Left ventricle myocardium inferior (tissue), 1 donor: ENCODE data around the gene MBNL2. TPM values are rescaled to one million over a fixed set of nuclear protein-coding genes. Genes with fewer than 3 reads are reported as not detected.

Experiments
- DNase-seq: peaks from one replicate; pipeline ENCODE4 v3.0.0-alpha.2; 2020
- H3K27ac ChIP-seq: fragments of 200-600 bp; replicated peaks from 2 replicates; pipeline ENCODE4 v1.8.0; 2021
- H3K27me3 ChIP-seq: fragments of 200-600 bp; 2 replicates; pipeline ENCODE4 v1.8.0; 2021; ENCODE audit warnings: low read depth
- H3K36me3 ChIP-seq: fragments of 200-600 bp; 2 replicates; pipeline ENCODE4 v1.8.0; 2021
- H3K4me1 ChIP-seq: fragments of 200-600 bp; 2 replicates; pipeline ENCODE4 v1.8.0; 2021
- H3K4me3 ChIP-seq: fragments of 200-600 bp; 2 replicates; pipeline ENCODE4 v1.8.0; 2021; ENCODE audit warnings: mild to moderate bottlenecking, moderate library complexity
- H3K9me3 ChIP-seq: fragments of 200-600 bp; replicated peaks from 2 replicates; pipeline ENCODE4 v1.8.0; 2021
- intact Hi-C: fragments of 100-400 bp; cut with micrococcal nuclease; formaldehyde crosslinking; loops from one replicate; pipeline ENCODE4 v1.11.0; 2022
- total RNA-seq: library from RNA; stranded (reverse); fragmentation: NEBNext Ultra II Directional; extraction: Animal tissue kit (Norgen Biotek cat#: 25700); gene quantifications from one replicate; pipeline ENCODE4 v1.2.1, GENCODE V29; 2021
- TF ChIP-seq, protein P1 (sequence below): fragments of 200-600 bp; IDR thresholded peaks from 2 replicates; pipeline ENCODE4 v1.8.0; 2021; ENCODE audit warnings: antibody characterized with exemption, mild to moderate bottlenecking, borderline replicate concordance
- donor health status: DM: no; HTN: yes; CAD: no; lungs with severe emphysema.

The MBNL2 gene
- total RNA-seq, 1 donor from 2014 or later, result 76.5 TPM

DNA sequence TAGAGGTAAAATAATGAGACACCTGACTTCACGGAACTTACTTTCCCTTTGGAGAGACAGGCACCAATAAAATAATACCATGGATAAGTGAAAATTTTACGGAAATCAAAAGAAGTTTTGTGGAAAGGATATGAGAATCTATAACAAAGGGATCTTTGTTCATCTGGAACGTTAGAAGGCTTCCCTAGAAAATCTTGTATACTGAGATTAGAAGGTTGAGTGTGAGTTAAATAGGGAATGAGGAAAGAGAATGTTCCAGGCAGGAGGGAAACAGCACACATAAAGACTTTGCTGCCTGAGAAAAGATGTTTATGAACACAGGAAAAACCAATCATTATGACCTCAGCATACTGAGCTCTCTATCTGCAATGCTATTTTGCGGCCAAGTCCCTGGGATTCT, 192.3 kb downstream of the MBNL2 start:
- intact Hi-C loops, result no loop called here
- no peaks in the 10 kb centered on the region for H3K27me3 ChIP-seq
- no peaks in the 10 kb centered on the region for H3K9me3 ChIP-seq
- H3K27ac ChIP-seq, result peak overlapping the region; percentile 65
- H3K4me3 ChIP-seq, result no peak overlapping the region
- TF ChIP-seq, protein P1, sequence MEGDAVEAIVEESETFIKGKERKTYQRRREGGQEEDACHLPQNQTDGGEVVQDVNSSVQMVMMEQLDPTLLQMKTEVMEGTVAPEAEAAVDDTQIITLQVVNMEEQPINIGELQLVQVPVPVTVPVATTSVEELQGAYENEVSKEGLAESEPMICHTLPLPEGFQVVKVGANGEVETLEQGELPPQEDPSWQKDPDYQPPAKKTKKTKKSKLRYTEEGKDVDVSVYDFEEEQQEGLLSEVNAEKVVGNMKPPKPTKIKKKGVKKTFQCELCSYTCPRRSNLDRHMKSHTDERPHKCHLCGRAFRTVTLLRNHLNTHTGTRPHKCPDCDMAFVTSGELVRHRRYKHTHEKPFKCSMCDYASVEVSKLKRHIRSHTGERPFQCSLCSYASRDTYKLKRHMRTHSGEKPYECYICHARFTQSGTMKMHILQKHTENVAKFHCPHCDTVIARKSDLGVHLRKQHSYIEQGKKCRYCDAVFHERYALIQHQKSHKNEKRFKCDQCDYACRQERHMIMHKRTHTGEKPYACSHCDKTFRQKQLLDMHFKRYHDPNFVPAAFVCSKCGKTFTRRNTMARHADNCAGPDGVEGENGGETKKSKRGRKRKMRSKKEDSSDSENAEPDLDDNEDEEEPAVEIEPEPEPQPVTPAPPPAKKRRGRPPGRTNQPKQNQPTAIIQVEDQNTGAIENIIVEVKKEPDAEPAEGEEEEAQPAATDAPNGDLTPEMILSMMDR, result no peak
- no peak for DNase-seq
- peaks cover 24% of the 10 kb centered on the region for H3K4me1 ChIP-seq
- H3K36me3 ChIP-seq, result no peaks in the 10 kb centered on the region

DNA sequence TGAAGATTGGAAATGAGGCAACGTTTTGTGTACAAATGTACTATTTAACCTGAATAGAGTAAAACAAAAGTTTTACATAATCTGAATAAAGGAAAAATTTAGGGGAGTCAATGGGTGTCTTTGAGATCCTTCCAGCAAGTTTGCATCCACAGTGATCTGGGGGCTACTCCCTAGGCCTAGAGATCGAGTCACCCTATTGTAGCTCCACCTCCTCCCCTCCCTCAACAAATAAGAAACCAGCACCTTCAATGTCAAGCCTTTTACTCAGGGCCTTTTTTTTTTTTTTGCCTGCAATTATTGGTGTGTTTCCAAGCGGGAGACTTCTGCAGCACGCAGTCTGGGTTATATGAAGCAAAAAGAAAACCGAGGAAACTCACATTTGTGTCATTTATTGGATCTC, 195.6 kb downstream of the MBNL2 start:
- TF ChIP-seq, protein P1, result no peak
- H3K27me3 ChIP-seq, result no peaks in the 10 kb centered on the region
- intact Hi-C loops, result no loop called here
- H3K36me3 ChIP-seq, result no peaks in the 10 kb centered on the region
- peaks cover 25% of the 10 kb centered on the region for H3K4me1 ChIP-seq
- DNase-seq, result no peak
- H3K4me3 ChIP-seq, result no peak overlapping the region
- no peak overlapping the region for H3K27ac ChIP-seq
- no peaks in the 10 kb centered on the region for H3K9me3 ChIP-seq

DNA sequence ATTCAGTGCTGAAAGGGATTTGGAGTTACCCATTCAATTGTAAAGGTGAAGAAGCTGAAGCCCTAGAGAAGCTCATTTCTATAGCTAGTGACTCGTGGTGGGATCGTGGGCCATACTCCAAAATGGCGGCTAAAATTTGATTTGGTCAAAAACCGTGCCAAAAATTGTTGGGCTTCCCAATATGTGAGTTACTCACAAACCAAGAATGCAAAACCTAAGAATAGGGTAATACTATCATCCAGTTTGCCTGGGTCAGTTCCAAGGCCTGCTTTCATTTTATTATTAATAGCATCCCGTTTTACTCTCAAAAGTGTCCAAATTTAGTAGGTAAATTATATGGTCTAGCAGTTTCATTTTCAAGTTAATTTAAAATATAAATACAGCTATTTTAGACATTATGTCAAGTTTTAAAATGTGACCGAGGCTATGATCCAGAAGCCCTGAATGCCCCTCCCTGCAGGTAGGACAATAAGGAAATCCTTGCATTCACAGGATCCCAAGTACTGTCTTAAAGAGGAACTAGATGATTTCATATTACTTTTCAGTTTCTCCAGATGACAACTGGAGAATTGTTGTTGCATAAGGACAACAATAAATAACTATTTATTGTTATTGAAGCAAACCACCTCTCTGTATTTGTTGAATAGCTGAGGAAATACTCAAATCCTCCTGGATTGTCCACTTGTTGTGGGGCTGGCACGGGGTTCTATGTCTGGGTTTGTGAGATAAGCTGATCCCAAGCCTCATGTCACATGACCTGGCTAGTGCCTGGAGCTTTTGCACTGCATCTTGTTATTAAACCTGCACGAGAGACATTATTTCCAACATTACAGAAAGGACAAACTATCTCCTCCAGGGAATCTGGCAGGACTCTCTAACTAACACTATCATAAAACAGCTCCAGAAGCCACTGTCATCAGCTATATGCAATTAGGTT, 200.3 kb downstream of the MBNL2 start:
- intact Hi-C loops, result no loop called here
- Histone ChIP-seq H3K27me3 (no peaks in the 10 kb centered on the region), H3K36me3 (no peaks in the 10 kb centered on the region), H3K4me1 (peaks cover 21% of the 10 kb centered on the region), H3K27ac (peak overlapping the region; percentile 31), H3K4me3 (no peak overlapping the region), H3K9me3 (no peaks in the 10 kb centered on the region)
- no peak for DNase-seq
- TF ChIP-seq, protein P1, result no peak

DNA sequence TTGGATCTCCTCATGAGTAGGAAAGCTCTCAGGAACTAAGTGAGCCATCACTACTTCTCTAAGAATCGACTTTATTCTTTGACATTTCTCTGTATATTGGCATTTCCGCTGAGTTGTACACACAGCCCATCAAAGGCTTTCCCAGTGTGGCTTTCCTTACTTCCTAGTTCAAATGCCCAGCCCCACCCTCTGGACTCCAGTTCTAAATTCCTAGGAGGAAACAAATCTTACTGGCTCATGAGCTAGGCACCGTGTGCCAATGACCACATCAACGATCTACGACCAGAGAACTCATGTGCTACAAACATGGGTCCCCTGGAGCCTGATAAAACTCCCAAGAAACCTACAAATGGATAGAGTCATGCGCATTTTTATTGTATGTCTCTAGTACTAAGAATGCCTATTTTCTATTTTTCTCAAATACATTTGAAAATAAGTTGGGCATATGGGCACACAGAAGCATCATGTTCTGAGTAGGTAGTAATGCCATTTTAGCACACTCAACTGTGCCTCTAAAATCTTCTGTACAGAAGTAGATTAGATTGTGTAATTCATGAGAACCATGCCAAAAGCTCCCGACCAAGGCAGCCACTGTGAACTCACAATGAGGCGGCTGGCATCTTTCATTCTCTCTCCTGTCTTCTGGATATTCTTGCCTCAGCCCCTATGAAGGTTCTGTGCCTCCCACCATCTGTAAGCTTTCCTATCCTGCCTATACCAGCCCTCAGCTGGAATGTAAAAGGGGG, 201.3 kb downstream of the MBNL2 start:
- TF ChIP-seq, protein P1, result no peak
- intact Hi-C loops, result no loop called here

DNA sequence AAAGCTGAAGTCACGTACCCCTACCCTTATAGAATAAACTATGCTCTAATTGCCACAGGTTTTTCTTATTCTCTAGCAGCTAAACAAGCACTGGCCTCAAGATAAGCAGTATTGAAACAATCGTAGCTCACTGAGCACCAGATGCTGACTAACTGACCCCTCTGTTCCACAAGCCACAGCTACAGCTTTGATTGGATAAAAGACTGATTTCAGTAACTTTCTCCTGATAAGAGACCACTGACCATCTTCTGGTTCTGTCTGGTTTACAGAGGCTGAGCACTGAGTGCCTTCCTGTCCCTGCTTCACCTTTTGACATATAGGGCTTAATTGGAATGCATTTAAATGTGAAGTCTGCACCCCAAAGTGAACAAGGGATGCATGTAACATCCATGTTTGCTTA, 203.5 kb downstream of the MBNL2 start:
- no peak for DNase-seq
- TF ChIP-seq, protein P1, result no peak
- peaks cover 21% of the 10 kb centered on the region for H3K4me1 ChIP-seq
- H3K9me3 ChIP-seq, result no peaks in the 10 kb centered on the region
- H3K4me3 ChIP-seq, result no peak overlapping the region
- H3K36me3 ChIP-seq, result no peaks in the 10 kb centered on the region
- no peaks in the 10 kb centered on the region for H3K27me3 ChIP-seq
- intact Hi-C loops, result no loop called here
- H3K27ac ChIP-seq, result no peak overlapping the region

More for the DNA sequence above, 201.3 kb downstream of the MBNL2 start:
- Histone ChIP-seq H3K9me3 (no peaks in the 10 kb centered on the region), H3K4me1 (peaks cover 21% of the 10 kb centered on the region), H3K36me3 (no peaks in the 10 kb centered on the region), H3K27me3 (no peaks in the 10 kb centered on the region), H3K27ac (peak overlapping the region; percentile 31), H3K4me3 (no peak overlapping the region)
- no peak for DNase-seq
